HG02759 (cell line): ENCODE measurements around the gene MAST2.

Experiments
- ATAC-seq: cut with Tn5 transposase; IDR thresholded peaks from one replicate; pipeline ENCODE4 v1.9.1; 2021; ENCODE audit warnings: mild to moderate bottlenecking, moderate library complexity; ENCODE audit not compliant: unreplicated experiment

MAST2 gene

DNA sequence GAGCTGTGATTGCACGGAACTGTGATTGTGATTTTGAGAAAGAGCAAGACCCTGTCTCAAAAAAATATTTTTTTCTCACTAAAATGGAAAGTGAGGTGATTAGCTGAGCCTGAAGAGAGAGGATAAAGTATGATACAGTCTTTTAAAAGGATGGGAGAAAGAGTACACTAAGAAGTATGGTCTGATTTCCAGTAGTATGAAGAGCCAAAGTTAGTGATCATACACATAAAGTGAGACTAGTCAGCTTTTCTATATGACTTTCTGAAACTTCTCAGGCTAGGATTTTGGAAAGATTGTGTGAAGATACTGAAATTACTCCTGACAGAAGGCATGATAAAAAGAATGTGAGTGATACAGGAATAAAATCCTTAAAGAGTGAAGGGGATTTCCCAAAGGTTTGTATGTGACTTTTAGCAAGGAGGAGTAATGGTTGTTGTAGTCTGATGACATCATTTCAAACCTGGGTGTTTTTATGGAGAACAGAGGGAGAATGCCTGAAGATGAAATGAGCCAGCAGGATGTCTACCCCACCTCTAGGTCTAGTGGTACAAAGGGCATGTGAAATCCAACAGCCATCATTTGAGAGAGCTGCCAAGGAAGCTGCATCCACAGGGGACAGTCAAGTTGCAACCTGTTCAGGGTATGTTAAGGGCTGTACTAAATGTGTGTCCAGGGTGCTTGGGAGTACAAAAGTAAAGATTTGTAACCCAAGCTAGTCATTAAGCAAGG lies 171.3 kb downstream of the MAST2 start:
- ATAC-seq = no peak

- no peak for ATAC-seq
These were observed 173.2 kb downstream of the MAST2 start for GRCh38 chr1:45976623-45977022.

DNA sequence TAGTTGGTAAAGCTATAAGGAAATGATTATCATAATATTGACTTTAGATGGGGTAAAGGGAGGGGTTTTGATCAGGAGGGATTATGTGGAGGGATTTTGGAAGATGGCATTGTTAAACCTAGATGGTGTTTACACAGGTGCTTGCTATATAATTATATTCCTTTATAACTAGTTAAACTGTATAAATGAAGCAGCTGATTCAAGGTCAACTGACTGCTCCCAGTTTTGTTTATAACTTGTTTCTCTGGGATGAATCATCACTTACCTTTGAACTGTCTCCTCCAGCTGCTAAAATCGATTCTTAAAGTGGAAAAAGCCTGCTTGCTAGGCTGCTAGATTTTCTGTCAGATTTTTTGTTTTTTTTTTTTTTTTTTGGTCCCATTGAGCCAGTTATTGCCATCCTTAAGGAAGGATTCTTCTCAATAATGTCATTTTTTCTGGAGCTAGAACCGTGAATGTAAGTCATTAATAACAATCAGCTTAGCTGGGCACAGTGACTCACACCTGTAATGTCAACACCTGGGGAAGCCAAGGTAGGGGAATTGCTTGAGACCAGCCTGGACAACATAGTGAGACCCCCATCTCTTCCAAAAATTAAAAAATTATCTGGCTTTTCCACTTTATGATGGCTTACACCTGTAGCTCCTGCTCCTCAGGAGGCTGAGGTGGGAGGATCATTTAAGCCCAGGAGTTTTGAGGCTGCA lies 175.8 kb downstream of the MAST2 start:
- ATAC-seq = no peak

DNA sequence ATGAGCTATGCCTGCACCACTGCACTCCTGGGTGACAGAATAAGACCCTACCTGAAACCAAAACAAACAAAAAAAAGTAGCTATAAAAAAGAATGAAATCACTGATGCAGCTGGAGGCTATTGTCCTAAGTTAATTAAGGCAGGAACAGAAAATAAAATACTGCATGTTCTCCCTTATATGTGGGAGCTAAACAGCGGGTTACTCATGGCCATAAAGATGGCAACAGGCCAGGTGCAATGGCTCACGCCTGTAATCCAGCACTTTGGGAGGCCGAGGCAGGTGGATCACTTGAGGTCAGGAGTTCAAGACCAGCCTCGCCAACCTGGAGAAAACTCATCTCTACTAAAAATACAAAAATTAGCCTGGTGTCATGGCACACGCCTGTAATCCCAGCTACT lies 176.4 kb downstream of the MAST2 start:
- no peak for ATAC-seq

- ATAC-seq = no peak
These were observed 178.9 kb downstream of the MAST2 start for GRCh38 chr1:45982359-45982758.

DNA sequence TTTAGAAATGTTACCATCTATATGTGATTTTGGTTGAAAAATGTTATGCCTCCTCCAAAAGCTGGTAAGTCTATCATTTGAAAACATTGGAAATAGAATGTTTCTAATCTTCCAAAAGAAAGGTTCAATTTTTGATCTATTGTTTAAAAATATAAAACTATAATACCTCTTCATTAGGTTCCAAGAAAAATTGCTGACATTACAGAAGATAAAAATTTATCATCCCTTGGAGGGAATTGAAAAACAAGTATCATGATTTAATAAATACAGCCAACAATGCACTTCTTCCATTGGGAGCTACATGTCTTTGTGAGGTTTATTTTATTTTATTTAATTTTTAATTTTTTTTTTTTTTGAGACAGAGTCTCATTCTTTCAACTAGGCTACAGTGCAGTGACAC lies 180.6 kb downstream of the MAST2 start:
- no peak for ATAC-seq

GRCh38 chr1:45987204-45987603 lies 183.8 kb downstream of the MAST2 start:
- ATAC-seq = no peak

DNA sequence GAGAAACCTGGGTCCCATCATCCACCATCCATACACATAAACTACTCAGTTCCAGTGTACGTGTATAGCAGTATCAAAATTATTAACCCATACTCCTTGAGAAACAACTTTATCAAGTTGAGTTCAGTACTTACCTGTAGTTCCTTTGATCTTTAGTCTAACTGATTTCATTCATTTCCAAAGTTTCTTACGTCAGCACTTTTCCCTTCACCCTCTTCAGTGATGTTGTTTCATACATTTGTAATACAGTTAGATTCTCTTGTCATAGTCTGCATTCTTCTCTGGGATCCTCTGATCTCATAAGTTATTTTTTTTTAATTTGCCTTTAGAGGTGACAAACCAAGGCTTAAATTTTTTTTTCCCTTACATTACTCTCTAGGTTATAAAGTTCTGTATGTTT lies 185.8 kb downstream of the MAST2 start:
- no peak for ATAC-seq

DNA sequence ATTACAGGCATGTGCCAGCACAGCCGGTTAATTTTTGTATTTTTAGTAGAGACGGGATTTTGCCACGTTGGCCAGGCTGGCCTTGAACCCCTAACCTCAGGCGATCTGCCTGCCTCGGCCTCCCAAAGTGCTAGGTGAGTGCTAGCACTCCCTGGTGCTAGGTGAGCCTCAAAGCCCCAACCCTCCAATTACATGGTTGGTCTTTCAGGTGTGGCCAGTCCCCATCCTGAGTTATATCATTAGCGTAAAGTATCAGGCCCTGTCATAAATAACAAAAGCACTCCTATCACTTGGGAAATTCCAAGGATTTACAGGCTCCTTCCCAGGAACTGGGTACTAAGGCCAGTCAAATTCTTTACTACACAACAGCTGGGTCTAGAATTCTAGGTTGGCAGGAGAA lies 191.0 kb downstream of the MAST2 start:
- no peak for ATAC-seq

DNA sequence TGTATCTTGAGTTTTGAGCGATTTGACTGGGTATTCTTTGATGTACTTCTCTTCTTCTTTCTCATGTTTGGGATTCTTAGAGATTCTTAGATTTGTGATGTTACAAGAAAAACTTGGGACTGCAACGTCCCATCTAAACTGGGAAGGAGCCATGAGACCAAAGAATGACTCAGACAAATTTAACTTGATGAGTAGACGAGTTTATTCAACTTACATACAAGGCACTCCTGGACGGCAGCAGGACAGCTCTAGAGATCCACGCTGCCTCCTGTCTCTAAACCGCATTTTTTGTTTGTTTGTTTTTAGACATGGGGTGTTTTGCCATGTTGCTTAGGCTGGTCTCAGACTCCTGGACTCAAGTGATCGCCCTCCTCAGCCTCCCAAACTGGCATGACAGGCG lies 191.9 kb downstream of the MAST2 start:
- ATAC-seq = no peak

GRCh38 chr1:45998020-45998617 lies 194.7 kb downstream of the MAST2 start:
- no peak for ATAC-seq

GRCh38 chr1:45999507-45999906 lies 196.1 kb downstream of the MAST2 start:
- no peak for ATAC-seq

DNA sequence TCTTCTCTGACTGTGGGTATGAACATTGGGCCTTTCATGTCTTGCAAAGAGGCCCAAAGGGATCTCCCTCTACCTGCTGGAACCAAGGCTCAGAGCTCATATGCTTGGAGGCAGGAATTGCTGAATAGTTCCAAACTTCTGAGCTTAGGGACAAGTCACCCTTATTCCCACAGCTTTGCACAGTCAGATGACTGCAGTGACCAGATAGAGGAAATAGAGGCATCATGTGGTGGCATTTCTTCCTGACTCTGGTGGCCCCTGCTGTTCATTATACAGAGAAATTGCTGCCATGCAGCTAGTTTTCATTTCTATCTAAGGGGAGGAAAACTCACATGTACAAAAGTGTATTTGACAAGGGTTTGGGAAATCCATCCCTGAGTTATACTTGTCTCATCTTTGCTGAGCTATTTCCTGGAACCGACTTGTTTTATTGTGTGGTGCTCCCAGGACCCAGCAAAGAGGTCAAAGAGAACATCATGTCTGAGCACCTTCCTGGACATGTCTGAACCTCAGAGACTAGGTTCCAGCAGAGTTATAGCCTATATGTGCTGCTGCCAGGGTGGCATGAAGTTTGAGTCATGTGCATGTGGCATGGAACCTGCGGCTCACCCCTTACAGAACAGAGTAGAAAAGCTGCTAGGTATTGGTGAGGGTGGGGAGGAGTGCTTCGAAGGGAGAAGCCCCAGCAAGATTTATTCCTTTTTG lies 197.8 kb downstream of the MAST2 start:
- no peak for ATAC-seq

DNA sequence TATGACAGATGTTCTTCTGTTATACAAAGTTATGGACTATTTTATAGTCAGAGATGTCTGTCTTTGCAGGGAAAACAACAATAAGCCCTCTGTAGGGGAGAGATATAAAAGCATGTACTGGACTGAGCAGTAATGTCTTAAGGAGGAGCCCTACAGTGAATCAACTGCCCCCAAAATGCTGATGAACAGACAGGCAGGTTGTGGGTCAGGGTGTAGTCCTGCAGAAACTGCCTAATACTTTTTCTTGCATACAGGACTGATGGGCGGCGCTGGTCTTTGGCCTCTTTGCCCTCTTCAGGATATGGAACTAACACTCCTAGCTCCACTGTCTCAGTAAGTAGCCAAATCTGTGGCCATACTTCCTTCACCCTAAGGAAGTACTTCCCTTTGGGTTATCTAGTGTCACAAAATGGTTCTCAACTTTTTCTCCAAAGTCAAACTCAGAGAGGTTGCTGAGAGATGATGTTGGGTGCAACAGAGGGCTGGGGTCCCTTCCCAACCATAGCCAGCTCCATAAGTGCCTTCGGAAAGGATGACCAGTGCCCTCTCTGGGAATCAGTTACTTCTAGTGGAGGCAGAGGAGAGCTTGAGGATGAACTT lies 199.2 kb downstream of the MAST2 start:
- ATAC-seq = no peak

- no peak for ATAC-seq
These were observed 199.9 kb downstream of the MAST2 start for GRCh38 chr1:46003315-46003714.

DNA sequence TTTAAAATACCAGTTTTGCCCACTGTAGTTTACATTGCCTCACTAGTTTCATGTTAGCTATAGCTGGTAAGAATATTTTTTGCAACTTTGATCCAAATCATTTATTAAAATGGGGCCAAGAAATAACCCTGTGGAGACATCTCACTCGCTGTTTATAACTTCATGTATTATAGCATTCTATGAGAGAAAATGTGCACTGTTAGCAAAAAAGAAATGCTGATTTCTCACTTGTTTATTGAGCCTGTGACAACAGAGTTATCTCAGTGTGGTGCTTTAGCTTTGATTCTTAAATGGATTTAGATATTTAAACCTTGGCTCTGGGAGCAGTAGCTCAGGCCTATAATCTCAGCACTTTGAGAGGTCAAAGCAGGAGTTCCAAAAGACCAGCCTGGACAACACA lies 201.1 kb downstream of the MAST2 start:
- no peak for ATAC-seq

- no peak for ATAC-seq
These were observed 202.2 kb downstream of the MAST2 start for GRCh38 chr1:46005594-46005993.

DNA sequence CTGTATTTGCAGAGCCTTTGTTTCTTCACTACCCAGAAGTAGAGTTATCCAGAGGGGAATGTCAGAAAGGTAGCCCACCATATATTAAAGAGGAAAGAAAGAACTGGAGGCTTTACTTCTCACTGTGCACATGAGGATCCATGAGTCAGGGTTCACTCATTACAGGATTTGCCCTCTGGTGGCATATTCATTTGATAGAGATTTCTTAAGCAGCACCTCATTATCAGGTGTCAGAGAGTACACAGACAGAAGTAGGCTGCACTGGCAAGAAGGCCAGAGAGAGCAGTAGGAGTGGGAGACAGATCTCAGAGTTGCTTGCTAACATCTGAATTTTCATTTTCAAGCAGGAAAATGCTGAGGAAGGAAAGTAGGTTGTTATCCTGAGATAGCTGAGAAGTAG lies 205.2 kb downstream of the MAST2 start:
- no peak for ATAC-seq

DNA sequence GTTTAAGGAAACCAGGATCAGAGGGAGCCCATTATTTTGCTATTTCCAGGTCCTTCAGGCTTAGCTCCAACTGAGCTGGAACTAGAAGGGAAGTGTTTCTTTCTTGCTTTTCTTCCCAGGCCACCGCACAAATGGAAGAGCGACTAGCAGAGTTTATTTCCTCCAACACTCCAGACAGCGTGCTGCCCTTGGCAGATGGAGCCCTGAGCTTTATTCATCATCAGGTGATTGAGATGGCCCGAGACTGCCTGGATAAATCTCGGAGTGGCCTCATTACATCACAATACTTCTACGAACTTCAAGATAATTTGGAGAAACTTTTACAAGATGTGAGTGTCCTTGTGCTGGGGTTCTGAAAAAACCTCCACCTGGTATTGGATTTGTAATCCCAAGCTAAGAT lies 207.2 kb downstream of the MAST2 start:
- ATAC-seq = no peak

DNA sequence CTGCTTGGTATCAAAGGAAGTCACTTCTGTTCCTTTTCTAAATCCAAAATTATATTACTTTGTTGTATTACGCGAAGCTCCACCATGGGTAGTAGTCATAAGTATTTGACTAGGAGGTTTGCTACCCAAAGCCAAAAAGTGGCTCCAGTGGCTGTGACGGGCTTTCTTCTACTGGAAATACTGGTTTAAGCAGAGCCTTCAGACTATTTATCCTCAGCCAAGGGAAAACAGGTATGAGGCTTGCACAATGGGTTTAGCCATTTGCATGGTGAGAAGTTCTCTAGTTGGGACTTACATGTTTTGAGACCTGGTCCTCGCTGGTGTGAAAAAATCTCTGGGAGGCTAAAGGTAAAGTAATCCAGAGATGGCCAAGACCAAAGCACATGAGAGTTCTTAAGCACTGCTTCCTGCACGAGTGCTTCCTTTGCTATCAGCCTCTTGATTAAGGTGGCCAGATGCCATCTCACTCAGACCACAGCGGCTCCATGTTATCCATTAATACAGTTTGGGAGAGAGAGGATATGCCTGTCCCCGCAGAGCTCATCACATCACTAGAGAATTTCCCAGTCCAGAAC lies 207.8 kb downstream of the MAST2 start:
- no peak for ATAC-seq

GRCh38 chr1:46012236-46012635 lies 208.8 kb downstream of the MAST2 start:
- ATAC-seq = no peak
